Retinal pigment epithelial cell (primary cell): ENCODE results near the gene PDZD8.

Experiments used
- DNase-seq: peaks from one replicate; pipeline ENCODE4 v3.0.0-alpha.2; 2010; ENCODE audit warnings: low read depth
- H3K4me3 ChIP-seq: 2 replicates; pipeline ENCODE4 v1.5.1; 2011; ENCODE audit warnings: mild to moderate bottlenecking, low read length, control low read depth, moderate library complexity
- CTCF ChIP-seq: conservative IDR thresholded peaks from 2 replicates; pipeline ENCODE4 v1.5.1; 2011; ENCODE audit warnings: low read depth, low read length, control low read depth, inconsistent platforms

PDZD8 gene

GRCh38 chr10:117375360-117376178 is at the start of gene PDZD8:
PDZD8 (minus strand) TSS chr10:117375440; CDS start chr10:117375227, 213 bp downstream.
- DNase-seq, result peak; percentile 78
- TF ChIP-seq CTCF, result no peak

GRCh38 chr10:117424171-117424570 is 48.9 kb upstream of the PDZD8 start:
- no peak for TF ChIP-seq CTCF

More at GRCh38 chr10:117375360-117376178, at the start of gene PDZD8:
- peak within 1 kb of the TSS; percentile 90 for H3K4me3 ChIP-seq

GRCh38 chr10:117421985-117422384 is 46.7 kb upstream of the PDZD8 start:
- TF ChIP-seq CTCF, result no peak
- no peak for DNase-seq

More at GRCh38 chr10:117424171-117424570, 48.9 kb upstream of the PDZD8 start:
- no peak overlapping the region for H3K4me3 ChIP-seq
- DNase-seq, result no peak

GRCh38 chr10:117420768-117421167 is 45.5 kb upstream of the PDZD8 start:
- DNase-seq, result no peak
- no peak overlapping the region for H3K4me3 ChIP-seq
- TF ChIP-seq CTCF, result no peak

More at GRCh38 chr10:117421985-117422384, 46.7 kb upstream of the PDZD8 start:
- no peak overlapping the region for H3K4me3 ChIP-seq

GRCh38 chr10:117419921-117420320 is 44.7 kb upstream of the PDZD8 start:
- H3K4me3 ChIP-seq, result no peak overlapping the region
- no peak for DNase-seq
- no peak for TF ChIP-seq CTCF

GRCh38 chr10:117419159-117419558 is 43.9 kb upstream of the PDZD8 start:
- DNase-seq, result no peak
- no peak for TF ChIP-seq CTCF
- H3K4me3 ChIP-seq, result no peak overlapping the region

- no peak for DNase-seq
- TF ChIP-seq CTCF, result no peak
- H3K4me3 ChIP-seq, result no peak overlapping the region
Measured at GRCh38 chr10:117418121-117418520, 42.9 kb upstream of the PDZD8 start.
